CD14-positive monocyte (primary cell): Measurements from ENCODE around the gene IGFBP4. TPM values are rescaled to one million over a fixed set of nuclear protein-coding genes. Genes with fewer than 3 reads are reported as not detected.

ENCODE experiments used
- DNase-seq, 3 donors: peaks; one replicate each; pipeline ENCODE4 v3.0.0-alpha.2; 2011 to 2022
- H2AFZ ChIP-seq: 2 replicates; pipeline ENCODE4 v1.6.0; 2012; ENCODE audit warnings: mild to moderate bottlenecking, low read depth, low read length, inconsistent platforms; ENCODE audit not compliant: insufficient read depth, poor library complexity, severe bottlenecking
- H3K27ac ChIP-seq, 2 donors: 1 replicate in 1 of 2; 2 replicates in 1 of 2; pipeline ENCODE4 v1.5.1; 2012 to 2013; ENCODE audit warnings: low read length in 2 of 2, control low read depth in 1 of 2, inconsistent platforms in 1 of 2, low read depth in 1 of 2, mild to moderate bottlenecking in 1 of 2
- H3K27me3 ChIP-seq, 2 donors: one replicate each; pipeline versions ENCODE4 v1.6.0 to v1.6.1; 2011 to 2013; ENCODE audit warnings: low read length in 2 of 2; ENCODE audit not compliant: control insufficient read depth in 2 of 2, insufficient read depth in 2 of 2
- H3K36me3 ChIP-seq, 2 donors: replicated peaks in 1 of 2; 1 replicate in 1 of 2; 2 replicates in 1 of 2; pipeline versions ENCODE4 v1.5.1 to v1.6.1; 2012 to 2013; ENCODE audit warnings: low read length in 2 of 2, control low read depth in 1 of 2, inconsistent platforms in 1 of 2, mild to moderate bottlenecking in 1 of 2; ENCODE audit not compliant: insufficient read depth in 2 of 2, control insufficient read depth in 1 of 2
- H3K4me1 ChIP-seq, 2 donors: 1 replicate in 1 of 2; 2 replicates in 1 of 2; pipeline versions ENCODE4 v1.5.1 to v1.6.1; 2012 to 2013; ENCODE audit warnings: low read length in 2 of 2, control low read depth in 1 of 2, inconsistent platforms in 1 of 2, mild to moderate bottlenecking in 1 of 2, moderate library complexity in 1 of 2; ENCODE audit not compliant: insufficient read depth in 2 of 2, control insufficient read depth in 1 of 2
- H3K4me2 ChIP-seq: replicated peaks from 2 replicates; pipeline ENCODE3; 2012; ENCODE audit warnings: low read length, moderate library complexity, mild to moderate bottlenecking; ENCODE audit not compliant: poor library complexity, severe bottlenecking; ENCODE audit errors: extremely low read depth
- H3K4me3 ChIP-seq, 3 experiments: fragments of 200-600 bp in 1 of 3; sonication (generic) in 1 of 3; replicated peaks in 1 of 3; 1 replicate in 2 of 3; 2 replicates in 1 of 3; pipeline ENCODE4 v1.5.1; 2011 to 2013; ENCODE audit warnings: low read length in 3 of 3, mild to moderate bottlenecking in 3 of 3, control low read depth in 2 of 3, low read depth in 2 of 3, inconsistent platforms in 1 of 3, moderate library complexity in 1 of 3
- H3K79me2 ChIP-seq: 2 replicates; pipeline ENCODE4 v1.6.0; 2012; ENCODE audit warnings: mild to moderate bottlenecking, control low read depth, inconsistent platforms, low read length, moderate library complexity; ENCODE audit not compliant: insufficient read depth
- H3K9ac ChIP-seq: 2 replicates; pipeline ENCODE4 v1.6.0; 2017; ENCODE audit warnings: low read length, mild to moderate bottlenecking; ENCODE audit not compliant: insufficient read depth, poor library complexity, severe bottlenecking
- H3K9me3 ChIP-seq, 2 donors: replicated peaks in 1 of 2; 1 replicate in 1 of 2; 2 replicates in 1 of 2; pipeline versions ENCODE4 v1.5.1 to v1.6.1; 2012 to 2013; ENCODE audit warnings: low read length in 2 of 2, control low read depth in 1 of 2; ENCODE audit not compliant: control insufficient read depth in 1 of 2, insufficient read depth in 1 of 2
- H4K20me1 ChIP-seq: 2 replicates; pipeline ENCODE4 v1.6.0; 2012; ENCODE audit warnings: mild to moderate bottlenecking, low read length, control low read depth, moderate library complexity; ENCODE audit not compliant: insufficient read depth
- H3K27ac Mint-ChIP-seq, 7 donors: one replicate each; pipeline ENCODE4 v1.8.0; 2020; ENCODE audit warnings: mild to moderate bottlenecking in 7 of 7, mixed read lengths in 7 of 7, moderate library complexity in 6 of 7, inconsistent platforms in 2 of 7
- H3K27me3 Mint-ChIP-seq, 3 donors: one replicate each; pipeline ENCODE4 v1.8.0; 2021 to 2022; ENCODE audit warnings: low read depth in 3 of 3, mild to moderate bottlenecking in 3 of 3, mixed read lengths in 3 of 3, moderate library complexity in 3 of 3, inconsistent platforms in 1 of 3
- H3K36me3 Mint-ChIP-seq, 2 donors: one replicate each; pipeline ENCODE4 v1.8.0; 2020; ENCODE audit warnings: mixed read lengths in 2 of 2, inconsistent platforms in 1 of 2, mild to moderate bottlenecking in 1 of 2
- H3K4me1 Mint-ChIP-seq: one replicate; pipeline ENCODE4 v1.8.0; 2020; ENCODE audit warnings: mild to moderate bottlenecking, mixed read lengths
- H3K4me3 Mint-ChIP-seq, 2 donors: one replicate each; pipeline ENCODE4 v1.8.0; 2020; ENCODE audit warnings: mild to moderate bottlenecking in 2 of 2, mixed read lengths in 2 of 2, moderate library complexity in 1 of 2
- H3K9me3 Mint-ChIP-seq, 7 donors: one replicate each; pipeline ENCODE4 v1.8.0; 2020 to 2022; ENCODE audit warnings: mixed read lengths in 7 of 7, mild to moderate bottlenecking in 6 of 7, moderate library complexity in 6 of 7, inconsistent platforms in 2 of 7
- WGBS: methylation state at CpG from one replicate; pipeline ENCODE4 v1.1.5; 2013; ENCODE audit warnings: missing lambda C conversion rate; ENCODE audit not compliant: insufficient coverage; 5-methylcytosine and 5-hydroxymethylcytosine counted together
- intact Hi-C, 2 donors: fragments of 100-400 bp; cut with micrococcal nuclease; formaldehyde crosslinking; loops; one replicate each; pipeline versions ENCODE4 v1.15.0 to v1.15.1; 2023
- polyA plus RNA-seq, 3 donors: library from polyadenylated mRNA; depleted of rRNA in 1 of 3; unstranded in 2 of 3; stranded (reverse) in 1 of 3; fragments of 300-500 nt in 2 of 3; fragments of >200 nt in 1 of 3; fragmentation: Illumina TruSeq in 2 of 3; gene quantifications; 1 replicate in 2 of 3; 2 replicates in 1 of 3; pipeline ENCODE4 v1.2.3, GENCODE V29; 2012 to 2021
- TF ChIP-seq, protein P1 (sequence below): fragments of 200-600 bp; IDR thresholded peaks from one replicate; pipeline ENCODE4 v1.8.0; 2022; ENCODE audit warnings: antibody characterized with exemption, mild to moderate bottlenecking

IGFBP4 gene
- polyA plus RNA-seq, 3 donors, result 0.04 to 0.15 TPM; not detected in 1

DNA sequence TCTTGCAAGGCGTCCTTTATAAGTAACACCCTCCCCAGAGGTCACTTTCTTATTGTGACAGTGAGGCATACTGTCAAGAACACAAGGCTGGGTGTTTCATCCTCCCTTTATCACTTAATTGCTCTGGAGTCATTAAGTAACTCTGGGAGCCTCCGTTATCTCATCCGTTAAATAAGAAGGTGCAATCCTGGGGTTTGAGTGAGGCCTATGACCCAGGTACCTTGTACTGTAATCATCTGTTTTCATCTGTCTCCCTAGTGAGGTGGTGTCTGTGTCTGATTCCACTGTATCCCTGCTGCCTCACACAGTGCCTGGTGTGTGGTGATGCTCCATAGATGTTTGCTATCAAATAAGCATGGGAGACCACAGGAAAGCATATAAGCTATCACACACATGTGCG lies 40.4 kb downstream of the IGFBP4 start:
- Mint-ChIP-seq H3K4me3 (no peak overlapping the region), H3K36me3 (no peaks in the 10 kb centered on the region), H3K9me3 (peaks cover 0 to 2% (median 0%) of the 10 kb centered on the region in 7 donors), H3K4me1 (peaks cover 38% of the 10 kb centered on the region), H3K27me3 (peaks cover 10 to 26% (median 22%) of the 10 kb centered on the region in 3 donors), H3K27ac (peak overlapping the region in 1 of 7 donors; percentile 12)
- TF ChIP-seq, protein P1, sequence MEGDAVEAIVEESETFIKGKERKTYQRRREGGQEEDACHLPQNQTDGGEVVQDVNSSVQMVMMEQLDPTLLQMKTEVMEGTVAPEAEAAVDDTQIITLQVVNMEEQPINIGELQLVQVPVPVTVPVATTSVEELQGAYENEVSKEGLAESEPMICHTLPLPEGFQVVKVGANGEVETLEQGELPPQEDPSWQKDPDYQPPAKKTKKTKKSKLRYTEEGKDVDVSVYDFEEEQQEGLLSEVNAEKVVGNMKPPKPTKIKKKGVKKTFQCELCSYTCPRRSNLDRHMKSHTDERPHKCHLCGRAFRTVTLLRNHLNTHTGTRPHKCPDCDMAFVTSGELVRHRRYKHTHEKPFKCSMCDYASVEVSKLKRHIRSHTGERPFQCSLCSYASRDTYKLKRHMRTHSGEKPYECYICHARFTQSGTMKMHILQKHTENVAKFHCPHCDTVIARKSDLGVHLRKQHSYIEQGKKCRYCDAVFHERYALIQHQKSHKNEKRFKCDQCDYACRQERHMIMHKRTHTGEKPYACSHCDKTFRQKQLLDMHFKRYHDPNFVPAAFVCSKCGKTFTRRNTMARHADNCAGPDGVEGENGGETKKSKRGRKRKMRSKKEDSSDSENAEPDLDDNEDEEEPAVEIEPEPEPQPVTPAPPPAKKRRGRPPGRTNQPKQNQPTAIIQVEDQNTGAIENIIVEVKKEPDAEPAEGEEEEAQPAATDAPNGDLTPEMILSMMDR, result no peak
- intact Hi-C loops, result no loop called here
- Histone ChIP-seq H2AFZ (no peak overlapping the region), H3K9ac (no peak overlapping the region), H4K20me1 (no peaks in the 10 kb centered on the region), H3K4me2 (no peak overlapping the region), H3K79me2 (no peaks in the 10 kb centered on the region), H3K27ac (no peak overlapping the region), H3K4me1 (peaks cover 21 to 35% of the 10 kb centered on the region in 2 donors), H3K4me3 (no peak overlapping the region), H3K36me3 (no peaks in the 10 kb centered on the region), H3K27me3 (peaks cover 0 to 4% of the 10 kb centered on the region in 2 donors), H3K9me3 (no peaks in the 10 kb centered on the region)
- 100% methylated on average over 2 of the region's 4 CpGs for WGBS
- no peak for DNase-seq

DNA sequence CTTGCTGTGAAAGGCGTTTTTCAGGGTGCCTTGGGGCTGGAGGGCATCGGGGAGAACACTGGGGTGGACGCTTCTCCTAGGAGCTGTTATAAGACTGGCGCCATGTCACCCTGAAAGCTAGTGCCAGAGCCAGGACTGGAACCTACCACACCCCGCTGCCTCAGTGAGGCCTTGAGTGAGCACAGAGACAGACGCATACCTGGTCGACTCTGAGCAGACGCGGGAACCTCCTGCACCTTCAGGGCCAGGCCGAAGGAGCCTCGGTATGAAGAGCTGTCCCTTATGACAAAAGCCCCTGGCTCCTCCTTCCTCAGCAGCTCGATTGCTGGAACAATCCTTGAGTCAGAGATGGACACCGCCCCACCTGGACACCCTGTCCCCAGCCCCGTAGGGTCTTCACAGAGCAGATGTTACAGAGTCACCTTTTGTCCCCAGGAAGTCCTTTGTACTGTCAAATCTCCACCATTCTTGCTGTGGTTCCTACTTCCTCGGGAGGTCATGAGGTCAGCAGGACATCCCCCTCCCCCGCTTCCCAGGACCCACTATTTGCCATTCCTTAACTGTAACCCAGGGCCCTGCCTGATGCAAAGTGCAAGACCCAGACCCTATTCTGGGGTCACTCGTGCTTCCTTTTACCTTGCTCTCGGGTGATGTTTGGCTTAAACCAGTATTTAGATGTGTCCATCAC lies 41.2 kb downstream of the IGFBP4 start:
- no peak overlapping the region for H2AFZ ChIP-seq
- H3K4me1 Mint-ChIP-seq, result peaks cover 42% of the 10 kb centered on the region
- peaks cover 0 to 6% of the 10 kb centered on the region in 2 donors for H3K27me3 ChIP-seq
- H3K9me3 ChIP-seq, result no peaks in the 10 kb centered on the region
- 97% methylated on average over 18 of the region's 18 CpGs for WGBS
- H3K4me1 ChIP-seq, result peaks cover 21 to 37% of the 10 kb centered on the region in 2 donors
- intact Hi-C loops, result no loop called here
- H3K27me3 Mint-ChIP-seq, result peaks cover 11 to 28% (median 23%) of the 10 kb centered on the region in 3 donors
- H3K4me2 ChIP-seq, result no peak overlapping the region
- TF ChIP-seq, protein P1, result no peak
- no peak overlapping the region for H3K27ac ChIP-seq
- peak overlapping the region in 1 of 2 donors; percentile 10 for H3K4me3 Mint-ChIP-seq
- H3K79me2 ChIP-seq, result no peaks in the 10 kb centered on the region
- peak overlapping the region in 1 of 7 donors; percentile 18 for H3K27ac Mint-ChIP-seq
- no peaks in the 10 kb centered on the region for H4K20me1 ChIP-seq
- H3K4me3 ChIP-seq, result no peak overlapping the region
- H3K36me3 Mint-ChIP-seq, result no peaks in the 10 kb centered on the region
- no peaks in the 10 kb centered on the region for H3K36me3 ChIP-seq
- no peak for DNase-seq
- peaks cover 0 to 2% (median 0%) of the 10 kb centered on the region in 7 donors for H3K9me3 Mint-ChIP-seq
- H3K9ac ChIP-seq, result no peak overlapping the region
